GM20431 (cell line): ENCODE results near the gene ONECUT3.

Experiments
- in situ Hi-C: fragments of 300-500 bp; cut with MseI, MboI; formaldehyde crosslinking; loops from one replicate; pipeline ENCODE4 v1.15.0; 2020; ENCODE audit warnings: low sequenced_read_pairs; ENCODE audit not compliant: unreplicated experiment

The ONECUT3 gene

DNA sequence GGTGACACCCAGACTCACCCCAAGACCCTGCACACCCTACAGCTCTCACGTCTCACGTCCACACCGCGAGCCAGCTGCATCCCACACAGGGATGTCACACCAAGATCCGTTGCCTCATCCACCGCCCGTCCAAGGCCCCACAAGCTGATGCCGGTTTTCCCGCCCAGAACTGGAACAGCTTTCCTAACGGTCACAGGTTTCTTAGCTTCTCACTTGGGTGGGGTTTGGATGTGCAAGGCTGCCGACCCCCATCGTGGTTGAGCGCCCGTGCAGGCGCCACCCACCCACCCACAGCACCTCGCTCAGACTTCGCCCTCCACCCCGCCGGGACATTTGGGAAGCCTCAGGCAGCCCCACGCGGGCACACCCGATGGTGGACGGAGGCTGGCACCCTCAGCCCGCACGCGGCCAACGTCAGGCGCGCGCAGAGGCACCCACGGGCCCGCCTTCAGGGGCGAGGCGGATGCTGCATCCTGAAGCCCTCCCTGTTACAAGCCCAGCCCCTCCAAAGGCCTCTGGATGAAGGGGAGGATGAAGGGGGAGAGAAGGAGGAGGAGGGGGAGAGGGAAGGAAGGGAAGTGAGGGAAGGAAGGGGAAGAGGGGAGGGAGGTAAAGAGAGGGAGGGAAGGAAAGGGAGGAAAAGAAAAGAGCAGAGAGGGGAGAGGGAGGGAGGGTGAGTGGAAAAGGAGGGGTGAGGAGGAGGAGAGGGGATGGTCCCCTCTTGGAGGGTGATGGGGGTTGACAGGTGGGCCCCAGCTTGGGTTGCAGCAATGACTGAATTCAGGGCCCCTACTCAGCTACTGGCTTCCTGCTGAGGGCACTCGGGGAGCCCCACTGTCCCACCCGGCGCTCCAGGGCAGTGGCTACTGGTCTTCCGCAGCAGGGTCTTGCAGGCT, 12.8 kb downstream of the ONECUT3 start:
- in situ Hi-C loops: no loop called here

DNA sequence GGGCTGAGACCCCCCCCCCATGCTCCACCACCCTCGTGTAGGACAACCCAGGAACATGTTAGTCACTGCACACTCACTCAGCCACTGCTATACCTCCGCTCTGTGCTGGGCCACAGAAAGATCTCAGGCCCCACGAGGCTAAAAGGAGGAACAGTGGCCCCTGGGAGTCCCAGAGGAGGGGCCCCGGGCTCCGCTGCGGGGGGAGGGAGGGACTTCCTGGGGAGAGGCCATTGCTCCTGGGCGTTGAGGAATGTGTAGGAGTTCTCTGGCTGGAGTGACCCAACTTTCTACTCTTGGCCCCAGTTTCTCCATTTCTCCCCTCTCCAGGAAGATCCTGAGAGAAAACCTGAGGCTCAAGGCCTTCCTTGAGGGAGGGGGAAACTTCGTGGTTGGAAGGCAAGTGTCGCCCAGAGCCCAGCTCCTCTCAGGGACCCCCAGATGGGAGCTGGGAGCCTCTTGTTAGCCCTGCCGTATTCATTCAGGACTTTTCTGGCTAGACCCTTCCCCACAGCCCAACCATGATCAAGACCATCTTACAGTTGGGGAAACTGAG, 13.6 kb downstream of the ONECUT3 start:
- in situ Hi-C loops: no loop called here

DNA sequence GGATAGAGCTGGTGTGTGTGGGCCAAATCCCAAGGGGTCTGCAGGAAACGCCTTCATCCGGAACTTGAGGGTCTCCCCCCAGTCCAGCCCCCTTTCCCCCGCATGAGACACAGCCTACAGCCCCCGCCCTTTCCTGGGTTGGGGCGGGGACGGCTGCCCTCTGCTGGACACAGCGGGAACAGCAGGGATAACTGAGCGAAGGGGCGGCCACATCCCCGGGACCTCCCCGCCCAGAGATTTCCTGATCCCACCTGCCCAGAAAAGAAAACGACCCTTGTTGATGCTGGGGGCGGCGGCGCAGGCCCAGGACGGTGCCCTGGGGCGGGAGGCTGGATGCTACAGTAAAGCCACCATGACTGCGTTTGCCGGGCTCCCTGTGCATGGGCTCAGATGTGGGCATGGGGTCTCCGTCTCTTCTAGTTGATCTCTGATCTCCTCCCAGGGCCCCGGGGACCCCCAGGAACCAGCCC, 14.2 kb downstream of the ONECUT3 start:
- in situ Hi-C loops: no loop called here

DNA sequence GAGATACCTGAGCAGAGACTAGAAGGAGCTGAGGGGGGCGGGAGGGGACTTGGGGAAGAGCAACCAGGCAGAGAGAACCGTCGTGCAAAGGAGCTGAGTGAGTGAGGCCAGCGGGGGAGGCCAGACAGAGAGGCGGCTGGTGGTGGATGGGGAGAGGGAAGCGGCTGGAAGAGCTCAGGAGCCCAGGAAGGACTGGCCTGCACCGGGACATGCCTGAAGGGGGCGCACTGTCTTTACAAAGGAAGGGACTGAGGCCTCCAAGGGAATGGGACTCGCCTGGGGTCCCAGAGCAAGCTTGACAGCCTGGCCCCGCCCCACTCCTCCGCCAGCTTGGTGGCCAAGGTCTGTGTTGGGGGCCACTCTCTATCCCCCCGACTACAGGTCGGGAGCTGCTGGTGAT, 14.9 kb downstream of the ONECUT3 start:
- in situ Hi-C loops: no loop called here

DNA sequence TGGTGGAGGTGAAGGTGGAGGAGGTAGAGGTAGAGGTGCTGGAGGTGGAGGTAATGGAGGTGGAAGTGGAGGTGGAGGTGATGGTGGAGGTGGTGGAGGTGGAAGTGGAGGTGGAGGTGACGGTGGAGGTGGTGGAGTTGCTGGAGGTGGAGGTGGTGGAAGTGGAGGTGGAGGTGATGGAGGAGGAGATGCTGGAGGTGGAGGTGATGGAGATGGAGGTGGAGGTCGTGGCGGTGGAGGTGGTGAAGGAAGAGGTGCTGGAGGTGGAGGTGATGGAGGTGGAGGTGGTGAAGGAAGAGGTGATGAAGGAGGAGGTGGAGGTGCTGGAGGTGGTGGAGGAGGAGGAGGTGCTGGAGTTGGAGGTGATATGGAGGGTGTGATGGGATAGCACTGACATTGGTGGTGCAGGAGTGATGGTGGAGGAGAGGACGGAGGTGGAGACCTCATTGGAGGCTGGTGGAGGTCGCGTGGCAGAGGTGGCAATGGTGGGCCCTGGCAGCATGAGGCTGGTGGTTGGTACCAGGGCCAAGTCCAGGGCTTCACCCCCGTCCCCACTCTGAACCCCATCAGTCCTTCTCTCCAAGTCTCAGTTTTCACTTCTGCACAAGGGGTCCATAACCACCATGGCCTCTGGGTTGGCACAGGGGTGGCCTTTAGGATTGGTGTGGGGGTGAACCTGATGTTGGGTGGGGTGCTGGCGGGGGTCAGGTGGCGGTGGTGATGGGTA, 15.8 kb downstream of the ONECUT3 start:
- in situ Hi-C loops: no loop called here

DNA sequence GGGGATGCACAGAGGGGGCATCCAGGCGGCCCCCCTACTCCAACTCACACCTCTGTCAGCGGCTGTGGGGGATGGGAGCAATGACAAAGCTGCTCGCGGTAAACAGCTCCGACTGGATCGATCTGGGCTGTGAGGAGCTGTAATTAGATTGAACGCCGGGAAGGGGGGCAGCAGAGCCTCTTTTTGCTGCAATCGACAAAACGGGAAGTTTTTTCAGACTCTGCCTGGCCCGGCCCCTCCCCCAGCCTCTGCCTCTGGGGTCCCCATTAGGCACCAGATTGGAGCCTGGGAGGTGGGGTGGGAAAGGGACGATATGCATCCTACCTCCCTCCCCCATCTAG, 16.3 kb downstream of the ONECUT3 start:
- in situ Hi-C loops: no loop called here

DNA sequence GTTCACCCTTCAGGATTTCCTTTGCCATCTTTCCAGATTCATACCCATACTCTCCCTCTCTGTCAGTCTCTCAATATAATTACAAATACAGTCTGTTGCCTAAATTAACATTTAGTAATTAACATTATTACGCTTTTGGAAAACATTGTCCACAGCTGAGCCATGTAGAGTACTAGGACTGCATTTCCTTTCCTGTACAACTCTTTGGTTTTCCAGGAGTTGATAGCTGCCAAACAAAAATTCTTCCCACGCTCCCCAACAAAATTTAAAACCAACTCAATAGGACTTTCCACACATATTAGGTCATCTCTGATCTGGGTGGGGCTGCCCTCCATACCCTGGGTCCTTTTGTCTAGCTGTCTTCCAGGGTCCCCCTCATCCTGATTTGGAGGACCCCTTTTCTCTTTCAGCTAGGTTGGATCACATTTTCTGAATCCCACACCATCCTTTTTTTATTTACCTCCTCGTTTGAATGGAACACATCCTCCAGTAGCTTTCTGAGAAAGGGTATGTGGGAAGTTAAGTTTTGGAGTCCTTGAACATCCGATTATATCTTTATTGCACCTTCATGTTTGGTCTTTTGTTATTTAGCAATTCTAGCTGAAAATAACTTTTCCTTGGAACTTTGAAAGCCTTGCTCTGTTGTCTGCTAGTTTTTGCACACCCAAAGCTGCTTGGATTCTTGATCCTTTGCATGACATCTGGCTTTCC, 17.7 kb downstream of the ONECUT3 start:
- in situ Hi-C loops: no loop called here

DNA sequence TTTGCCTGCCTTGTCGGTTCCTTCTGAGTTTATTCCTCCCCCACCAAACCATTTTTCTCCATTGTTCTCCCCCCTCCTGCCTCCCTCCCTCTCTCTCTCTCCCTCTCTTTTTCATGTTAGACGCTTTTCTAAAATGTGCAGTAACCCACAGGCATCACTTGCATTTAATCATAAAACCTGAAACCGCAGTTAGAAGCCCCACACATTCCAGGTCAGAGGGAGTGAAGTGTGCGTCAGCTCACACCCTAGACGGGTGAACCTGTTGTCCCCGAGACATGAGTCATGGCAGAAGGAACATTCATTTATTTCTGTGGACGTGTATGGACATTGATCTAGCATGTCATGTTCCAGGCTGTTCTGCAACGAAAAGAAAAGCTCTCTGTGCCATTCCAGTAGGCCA, 19.9 kb downstream of the ONECUT3 start:
- in situ Hi-C loops: no loop called here

DNA sequence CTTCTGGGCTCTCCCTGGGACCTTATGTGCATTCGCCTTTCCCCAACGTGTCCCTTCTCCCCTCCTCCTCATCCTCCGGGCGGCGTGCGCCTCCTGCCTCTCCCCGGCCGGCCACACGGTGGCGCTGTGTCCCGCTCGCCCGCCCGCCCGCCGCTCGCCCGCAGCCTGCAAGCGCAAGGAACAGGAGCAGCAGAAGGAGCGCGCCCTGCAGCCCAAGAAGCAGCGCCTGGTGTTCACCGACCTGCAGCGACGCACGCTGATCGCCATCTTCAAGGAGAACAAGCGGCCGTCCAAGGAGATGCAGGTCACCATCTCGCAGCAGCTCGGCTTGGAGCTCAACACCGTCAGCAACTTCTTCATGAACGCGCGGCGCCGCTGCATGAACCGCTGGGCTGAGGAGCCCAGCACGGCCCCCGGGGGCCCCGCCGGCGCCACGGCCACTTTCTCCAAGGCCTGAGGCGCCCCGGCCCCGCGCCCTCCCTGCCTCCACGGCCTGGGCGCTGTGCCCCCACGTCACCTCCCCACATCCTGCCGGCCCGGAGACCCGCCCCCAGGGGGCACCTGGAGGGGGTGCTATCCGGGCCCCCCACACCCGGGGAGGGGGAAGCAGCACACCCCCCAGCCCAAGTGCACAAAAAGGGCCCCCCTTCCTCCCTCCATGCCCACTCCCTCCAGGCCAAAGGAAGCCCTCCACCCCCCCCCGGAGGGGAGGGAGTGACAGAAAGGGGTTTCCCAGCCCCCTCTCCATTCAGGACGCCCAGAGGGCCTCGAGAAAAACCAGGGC, 21.9 kb downstream of the ONECUT3 start:
- in situ Hi-C loops: no loop called here

DNA sequence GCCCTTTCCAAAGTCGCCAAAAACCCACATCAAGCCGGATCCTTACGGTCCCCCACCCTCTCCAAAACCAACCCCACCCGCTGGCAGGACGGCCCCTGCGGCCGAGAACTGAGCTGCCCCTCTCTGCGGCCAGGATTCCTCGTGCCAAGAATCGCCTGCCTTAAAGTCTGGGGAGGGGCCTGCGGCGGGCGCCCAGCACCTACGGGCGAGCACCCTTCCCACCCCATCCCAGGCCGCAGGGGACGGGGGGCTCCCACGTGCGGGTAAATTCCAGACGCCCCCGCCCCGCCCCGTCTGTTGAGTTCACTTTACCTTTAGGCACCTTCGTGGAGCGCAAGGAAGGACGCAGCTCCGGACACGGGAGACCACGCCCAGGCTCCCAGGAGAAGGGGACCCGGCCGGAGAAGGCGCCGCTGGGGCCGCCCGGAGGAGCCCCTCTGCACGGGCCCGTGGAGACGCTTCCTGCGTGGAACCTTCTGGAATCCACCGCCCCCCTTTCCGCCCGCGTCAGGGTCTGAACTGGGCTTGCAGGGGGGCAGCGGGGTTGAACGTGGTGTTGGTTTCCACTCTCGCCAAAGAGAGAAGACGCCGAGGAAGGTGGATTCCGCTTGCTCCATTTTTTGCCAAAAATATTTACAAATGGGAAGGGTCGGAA, 22.8 kb downstream of the ONECUT3 start:
- in situ Hi-C loops: no loop called here

DNA sequence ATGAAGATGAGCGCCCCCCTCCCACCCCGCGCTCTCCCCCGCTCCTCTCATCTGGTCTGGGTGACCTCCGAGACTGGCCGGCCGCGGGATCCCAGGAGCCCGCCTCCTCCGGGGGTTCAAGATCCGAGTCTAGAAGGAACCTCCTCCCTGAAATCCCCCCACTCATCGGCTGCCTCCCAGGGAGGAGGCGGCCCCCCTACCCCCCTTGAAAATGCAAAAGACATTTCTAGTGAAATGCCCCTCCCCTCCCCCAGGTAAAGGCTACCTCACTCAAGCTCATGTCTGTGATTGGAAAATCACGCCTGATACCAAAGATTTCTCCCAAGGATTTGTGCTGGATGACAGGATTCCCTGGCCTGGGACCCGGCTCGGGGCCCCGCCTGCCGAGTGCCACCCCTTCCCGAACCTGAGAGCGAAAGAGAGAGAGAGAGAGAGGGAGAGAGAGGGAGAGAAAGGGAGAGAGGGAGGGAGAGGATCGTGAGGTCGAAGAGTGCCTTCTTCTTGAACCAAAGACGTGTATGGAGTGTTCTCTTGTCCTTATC, 23.4 kb downstream of the ONECUT3 start:
- in situ Hi-C loops: no loop called here

DNA sequence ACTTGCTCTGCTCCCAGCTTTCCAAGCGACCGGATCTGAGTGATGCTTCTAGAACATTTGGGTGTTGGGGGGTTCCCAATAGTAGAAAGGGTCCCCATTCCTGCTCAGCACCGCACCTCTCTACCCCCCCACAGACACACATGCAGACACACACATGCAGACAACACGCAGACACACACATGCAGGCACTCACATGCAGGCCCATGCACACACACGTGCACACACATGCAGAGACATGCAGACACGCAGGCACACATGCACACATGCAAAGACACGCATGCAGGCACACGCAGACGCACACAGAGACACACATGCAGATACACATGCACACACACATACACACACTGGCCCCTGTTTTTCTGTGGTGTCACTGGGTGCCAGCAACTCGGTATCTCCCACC, 23.8 kb downstream of the ONECUT3 start:
- in situ Hi-C loops: no loop called here

DNA sequence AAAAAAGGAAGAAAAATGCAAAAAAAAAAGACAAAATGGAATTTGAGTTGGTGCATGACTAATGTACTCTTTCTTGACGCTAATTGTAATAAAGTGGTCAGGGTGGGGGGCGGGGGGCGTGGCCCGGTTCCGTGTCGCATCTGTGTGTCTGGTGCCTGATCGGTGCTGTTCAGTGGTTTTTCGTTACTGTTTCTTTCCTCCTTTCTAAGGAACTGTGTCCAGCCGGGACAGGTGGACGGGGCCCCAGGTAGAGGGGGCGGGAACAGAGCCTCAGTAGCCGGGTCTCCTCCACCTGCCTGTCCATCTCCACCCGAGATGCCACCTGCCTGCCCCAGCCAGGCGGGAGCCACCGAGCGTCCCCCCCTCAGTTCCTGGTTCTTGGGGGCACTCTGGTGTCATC, 26.3 kb downstream of the ONECUT3 start:
- in situ Hi-C loops: no loop called here

DNA sequence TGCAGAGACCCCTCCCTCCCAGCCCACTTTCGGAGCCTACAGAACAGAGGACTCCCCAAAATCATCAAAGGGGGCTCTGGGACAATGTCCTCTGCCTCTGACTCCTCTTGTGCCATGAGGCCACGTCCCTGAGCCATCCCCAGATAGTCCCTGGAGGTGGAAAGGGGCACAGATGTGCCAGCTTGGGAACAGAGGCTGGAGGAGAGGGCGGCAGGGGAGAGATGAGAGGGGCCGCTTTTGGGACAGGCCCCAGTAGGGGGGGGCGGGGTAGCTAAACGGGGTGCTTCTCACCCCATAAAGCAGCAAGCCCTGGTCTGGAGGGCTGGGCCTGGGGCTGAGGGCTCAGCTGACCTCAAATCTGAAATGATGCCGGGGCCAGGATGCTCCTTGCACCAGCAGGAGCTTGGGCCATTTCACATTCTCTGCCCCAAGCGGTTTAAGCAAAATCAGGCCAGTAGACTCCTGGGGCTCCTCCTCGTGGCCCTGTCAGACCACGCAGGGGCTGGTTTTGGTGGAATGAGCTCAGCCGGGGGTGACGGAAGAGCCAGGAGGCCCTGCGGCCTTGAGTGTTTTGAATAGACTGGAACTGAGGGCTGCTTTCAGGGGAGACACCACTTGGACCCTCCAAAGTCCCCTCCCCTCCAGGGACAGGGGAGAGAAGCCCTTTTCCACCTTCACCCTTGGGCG, 27.1 kb downstream of the ONECUT3 start:
- in situ Hi-C loops: no loop called here

DNA sequence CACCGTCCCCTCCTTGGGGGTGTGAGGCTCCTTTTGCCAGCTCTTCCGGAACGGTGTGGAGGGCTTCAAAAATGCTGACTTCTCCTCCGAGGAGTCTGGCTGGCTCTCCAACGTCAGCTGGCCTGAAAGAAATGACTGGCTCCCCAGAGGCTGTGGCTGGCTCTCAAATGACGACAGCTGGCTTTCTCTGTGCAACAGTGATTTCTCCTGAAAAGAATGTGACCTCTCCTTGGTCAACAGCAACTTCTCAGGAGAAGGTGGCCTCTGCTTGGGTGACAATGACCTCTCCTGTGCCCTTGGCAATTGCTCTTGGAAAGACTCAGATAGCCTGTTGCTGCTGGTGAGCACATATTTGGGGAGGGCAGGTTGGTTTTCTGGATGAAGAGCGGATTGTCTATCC, 29.2 kb downstream of the ONECUT3 start:
- in situ Hi-C loops: no loop called here

DNA sequence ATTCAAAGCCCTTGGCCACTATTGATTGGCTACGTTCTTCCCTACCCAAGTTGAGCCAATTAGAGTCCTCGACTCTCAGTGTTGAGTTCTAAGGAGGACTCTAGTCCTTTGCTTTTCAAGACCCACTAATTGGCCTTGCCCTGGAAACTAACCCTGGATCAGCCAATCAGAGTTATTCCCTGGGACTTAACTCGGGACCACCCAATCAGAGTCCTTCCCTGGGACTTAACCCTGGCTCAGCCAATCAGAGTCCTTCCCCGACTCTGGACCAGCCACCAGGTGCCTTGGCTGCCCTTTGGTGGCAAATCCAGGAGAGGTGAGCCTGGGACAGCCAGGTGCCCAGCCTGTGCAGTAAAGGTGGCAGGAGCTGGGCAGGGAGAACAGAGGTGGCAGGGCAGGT, 30.0 kb downstream of the ONECUT3 start:
- in situ Hi-C loops: no loop called here

DNA sequence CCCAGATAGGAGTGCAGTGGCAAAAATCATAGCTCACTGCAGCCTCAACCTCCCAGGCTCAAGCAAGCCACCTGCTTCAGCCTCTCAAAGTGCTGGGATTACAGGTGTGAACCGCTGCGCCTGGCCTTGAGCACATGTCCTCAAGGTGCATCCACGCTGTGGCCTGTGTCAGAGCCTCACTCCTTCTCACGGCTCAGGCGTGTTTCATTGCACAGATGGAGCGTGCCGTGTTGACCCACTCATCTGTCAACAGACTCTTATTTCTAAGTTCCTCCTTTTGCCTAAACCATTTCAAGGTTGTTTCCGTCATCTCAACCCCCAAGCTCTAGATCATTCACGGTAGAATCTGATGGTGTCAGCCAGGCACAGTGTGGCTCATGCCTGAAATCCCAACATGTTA, 30.6 kb downstream of the ONECUT3 start:
- in situ Hi-C loops: no loop called here

DNA sequence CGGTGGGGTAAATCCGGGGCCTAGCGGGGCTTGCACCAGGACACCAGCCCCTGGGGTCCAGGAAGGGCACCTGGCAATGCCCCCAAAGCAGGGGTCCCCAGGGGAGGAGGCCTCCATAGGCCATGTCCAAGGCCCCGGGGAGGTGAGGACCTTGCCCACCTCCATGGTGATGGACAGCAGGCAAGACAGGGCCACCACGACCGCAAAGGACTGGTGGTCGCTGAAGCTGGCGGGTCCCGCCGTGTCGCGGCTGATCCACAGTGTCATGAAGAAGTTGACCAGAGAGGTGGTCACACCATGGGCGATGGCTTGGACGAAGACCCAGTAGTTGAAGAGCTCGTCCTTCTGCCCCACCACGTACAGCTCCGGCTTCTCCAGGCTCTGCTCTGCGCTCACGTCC, 32.0 kb downstream of the ONECUT3 start:
- in situ Hi-C loops: no loop called here

DNA sequence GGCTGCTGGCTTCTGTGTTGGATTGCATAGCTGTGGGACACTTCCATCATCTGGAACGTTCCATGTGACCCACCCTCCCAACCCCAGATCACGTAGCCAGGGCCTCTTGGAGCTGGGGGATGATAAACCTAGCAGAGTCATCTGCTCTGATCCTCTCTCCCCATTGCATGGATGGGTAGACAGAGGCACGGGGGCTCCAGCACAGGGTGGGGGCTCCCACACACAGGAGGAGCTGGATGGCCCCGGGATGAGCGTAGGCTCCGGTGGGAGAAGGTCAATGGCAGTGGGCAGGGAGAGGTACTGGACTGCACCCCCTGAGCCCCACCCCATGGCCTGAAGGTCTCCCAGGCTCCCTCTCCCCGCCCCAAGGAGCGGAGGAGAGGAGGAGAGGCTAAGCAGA, 33.4 kb downstream of the ONECUT3 start:
- in situ Hi-C loops: no loop called here
